ENCODE measurements around the gene SEPTIN5.

Gene SEPTIN5

DNA sequence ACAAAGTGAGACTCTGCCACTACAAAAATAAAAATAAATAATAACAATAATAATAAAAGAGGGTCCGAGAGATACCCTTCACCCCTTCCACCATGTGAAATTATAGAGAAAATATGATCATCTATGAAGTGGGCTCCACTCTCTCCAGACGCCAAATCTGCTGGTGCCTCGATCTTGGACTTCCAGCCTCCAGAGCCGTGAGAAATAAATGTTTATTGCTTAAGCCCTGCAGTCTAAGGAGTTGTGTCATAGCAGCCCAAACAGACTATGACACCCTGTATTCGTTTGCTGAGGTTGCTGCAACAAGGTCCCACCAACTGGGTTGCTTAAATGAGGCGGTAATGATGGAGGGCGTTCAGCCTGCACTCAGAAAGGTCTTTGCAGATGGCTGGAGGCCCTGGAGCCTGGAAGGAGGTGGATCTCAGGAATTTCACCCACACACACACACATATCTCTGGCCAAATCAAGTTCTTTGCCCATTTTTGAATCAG, 7.6 kb upstream of the SEPTIN5 start:
- DNase-seq: no peak

DNA sequence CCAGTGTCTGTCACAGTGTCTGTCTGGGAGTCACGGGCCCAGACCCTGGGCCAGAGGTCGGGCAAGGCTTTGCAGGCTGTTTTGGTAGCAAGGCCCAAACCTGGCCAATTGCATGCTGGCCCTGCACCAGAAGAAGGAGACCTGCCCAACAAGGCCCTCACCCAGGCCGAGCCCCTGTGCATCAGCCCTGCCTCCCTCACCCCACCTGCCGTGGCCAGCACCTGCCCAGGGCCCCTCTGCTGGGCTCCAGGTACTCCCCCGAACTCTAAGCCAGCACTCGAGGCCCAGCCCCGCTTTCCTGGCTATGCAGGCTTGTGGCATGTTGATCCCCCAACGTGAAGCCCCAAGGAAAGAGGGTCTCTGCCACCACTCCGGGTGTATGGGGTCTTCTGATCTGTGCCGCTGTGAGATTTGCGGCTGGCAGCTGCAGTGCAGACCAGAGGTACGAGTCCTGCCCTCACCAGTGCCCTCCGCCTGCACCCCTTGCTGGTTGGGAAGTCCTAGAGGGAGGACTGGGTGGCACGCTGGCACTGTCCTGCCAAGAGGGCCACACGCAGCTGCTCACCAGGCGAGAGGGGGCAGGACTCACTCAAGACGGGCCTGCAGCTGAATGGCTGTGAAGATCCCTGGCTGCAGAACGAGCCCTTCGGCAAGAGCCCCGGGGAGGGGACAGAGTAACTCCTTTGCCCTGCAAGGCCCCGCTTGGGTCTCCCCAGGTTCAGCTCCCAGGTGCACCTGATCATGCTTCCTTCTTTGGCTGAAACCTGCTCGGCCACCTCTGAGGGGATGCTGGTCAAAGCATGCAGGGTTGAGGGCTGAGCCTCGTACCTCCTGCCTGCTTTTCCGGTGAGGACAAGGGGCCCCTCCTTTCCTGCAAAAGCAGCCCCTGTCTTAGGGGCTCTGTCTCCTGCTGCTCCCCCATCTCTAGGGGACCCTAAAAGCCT, 6.7 kb upstream of the SEPTIN5 start:
- no peak for DNase-seq

DNA sequence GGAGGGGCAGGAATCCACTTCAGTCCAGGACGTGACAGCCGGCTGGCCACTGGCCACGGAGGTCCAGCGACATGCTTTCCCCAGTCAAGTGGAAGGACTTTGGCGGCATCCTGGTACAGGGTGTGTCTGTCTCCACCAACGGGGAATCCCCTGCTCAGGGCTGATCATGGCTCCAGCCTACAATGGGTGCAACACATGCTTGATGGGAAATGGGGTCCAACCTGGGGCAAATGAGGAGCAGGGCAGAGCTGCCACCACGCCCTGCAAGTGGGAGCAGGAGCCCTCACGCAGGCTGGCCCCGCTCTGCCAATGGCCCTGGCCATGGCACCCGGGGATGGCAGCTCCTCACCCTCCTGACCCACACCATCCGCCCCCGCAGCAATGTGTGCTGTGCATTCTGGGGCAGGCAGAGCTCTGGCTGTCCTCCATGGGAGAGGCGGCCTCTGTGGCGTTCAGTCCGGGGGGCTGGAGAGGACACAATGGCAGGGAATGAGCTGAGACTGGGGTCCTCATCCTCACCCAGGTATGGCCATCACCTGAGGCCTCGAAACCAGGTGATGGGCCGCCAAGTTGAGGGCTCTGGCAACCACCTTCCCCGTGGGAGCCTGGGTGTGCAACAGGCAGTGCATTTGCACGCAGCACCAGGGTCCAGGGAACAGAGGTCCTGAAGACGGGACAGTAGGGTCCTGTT, 5.8 kb upstream of the SEPTIN5 start:
- no peak for DNase-seq

DNA sequence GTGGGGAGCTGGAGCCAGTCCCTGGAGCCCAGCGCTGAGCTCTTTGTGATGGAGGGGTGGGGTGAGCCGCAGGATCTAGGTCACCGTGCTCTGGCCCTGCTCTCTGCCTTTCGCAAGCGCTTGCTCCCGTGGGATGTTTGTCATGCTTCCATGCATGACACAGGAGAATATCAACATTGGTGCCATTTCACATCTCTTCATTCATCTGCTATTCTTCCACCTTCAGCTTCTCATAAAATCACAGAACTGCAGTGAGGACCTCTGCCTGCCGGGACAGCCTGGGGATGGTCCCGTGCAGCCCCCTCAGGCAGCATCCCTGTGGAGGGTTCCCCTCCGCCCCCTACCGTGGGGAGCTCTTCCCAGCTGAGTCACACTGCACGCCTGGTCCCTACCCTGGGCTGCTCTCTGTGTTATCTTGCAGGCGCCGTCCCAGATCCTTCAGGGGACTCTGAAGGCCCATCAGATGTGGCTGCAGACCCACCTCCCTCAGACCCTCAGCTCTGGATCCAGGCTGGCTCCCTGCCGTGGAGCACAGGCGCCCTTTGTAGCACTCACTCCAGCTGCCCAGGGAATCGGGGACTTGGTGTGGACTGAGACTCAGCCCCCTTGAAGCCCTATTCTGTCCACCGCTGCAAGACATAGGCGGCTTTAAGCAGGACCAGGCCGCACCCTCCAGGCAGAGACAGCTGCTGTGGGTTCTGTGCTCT, 5.1 kb upstream of the SEPTIN5 start:
- DNase-seq: no peak

DNA sequence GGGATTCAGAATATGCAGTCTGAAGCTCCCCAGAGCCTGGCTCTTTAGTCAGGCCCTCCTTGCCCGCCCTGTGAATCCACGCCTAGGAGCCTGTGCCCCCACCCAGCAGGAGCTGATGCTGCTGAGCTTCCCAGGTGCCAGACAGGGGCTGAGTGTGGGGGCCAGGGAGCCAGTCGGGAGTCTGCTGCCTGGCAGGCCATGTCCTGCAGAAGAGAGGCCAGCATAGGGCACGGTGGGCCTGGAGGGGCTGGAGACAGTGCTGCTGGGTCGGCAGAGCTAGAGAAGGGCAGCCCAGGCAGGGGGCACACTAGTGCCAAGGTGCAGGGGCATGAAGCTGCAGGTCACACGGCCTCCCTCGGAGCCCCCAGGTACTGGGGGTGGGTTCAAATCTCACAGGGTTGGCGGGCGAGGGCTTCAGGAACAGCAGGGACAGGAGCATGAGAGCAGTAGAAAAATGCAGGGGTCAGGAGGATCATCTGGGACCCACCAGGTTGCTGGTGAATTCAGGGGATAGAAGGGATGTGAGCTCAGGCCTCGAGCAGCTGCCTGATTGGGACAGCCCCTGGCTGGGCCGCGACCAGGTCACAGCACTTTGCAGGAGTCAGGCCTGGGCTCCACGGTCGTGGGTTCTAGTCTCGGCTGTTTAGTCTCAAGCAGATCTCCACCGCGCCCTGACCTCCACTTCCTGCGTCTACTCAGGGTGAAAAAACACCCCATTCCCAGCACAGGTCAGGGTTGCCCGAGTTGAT, 4.1 kb upstream of the SEPTIN5 start:
- DNase-seq: no peak

DNA sequence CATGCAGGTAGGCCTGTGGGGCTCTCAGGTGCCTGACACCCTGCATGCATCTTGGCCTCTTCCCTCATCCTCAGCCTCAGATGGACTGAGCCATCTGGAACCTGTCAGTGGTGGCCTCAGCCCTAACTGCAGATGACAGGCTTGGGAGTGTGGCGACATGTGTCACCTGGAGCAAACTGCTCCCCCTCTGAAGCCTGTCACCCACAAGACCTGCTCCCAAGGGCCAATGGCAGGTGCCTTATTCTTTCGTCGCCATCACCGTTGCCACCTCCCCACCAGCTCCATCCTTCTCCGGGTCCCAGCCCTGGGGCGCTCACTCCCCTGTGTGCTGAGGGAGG, 3.6 kb upstream of the SEPTIN5 start:
- no peak for DNase-seq

DNA sequence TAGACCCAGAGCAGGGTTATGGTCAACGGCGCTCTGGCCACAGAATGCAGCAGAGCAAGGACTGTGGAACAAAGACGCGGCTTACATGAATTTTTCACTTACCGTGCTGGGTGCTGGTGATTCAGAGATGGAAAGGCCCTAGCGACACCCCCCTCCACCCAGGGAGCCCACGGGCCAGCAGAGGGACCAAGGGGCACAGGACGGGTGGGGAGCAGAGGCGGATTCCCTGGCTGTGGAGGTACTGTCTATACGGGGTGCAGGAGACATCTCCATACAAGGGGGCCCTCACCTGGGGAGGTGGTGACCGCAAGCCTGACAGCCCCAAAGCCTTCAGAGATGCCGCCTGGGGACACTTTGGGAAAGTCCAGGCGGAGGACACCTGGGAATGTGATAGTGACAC, 1.1 kb upstream of the SEPTIN5 start:
- DNase-seq: no peak

DNA sequence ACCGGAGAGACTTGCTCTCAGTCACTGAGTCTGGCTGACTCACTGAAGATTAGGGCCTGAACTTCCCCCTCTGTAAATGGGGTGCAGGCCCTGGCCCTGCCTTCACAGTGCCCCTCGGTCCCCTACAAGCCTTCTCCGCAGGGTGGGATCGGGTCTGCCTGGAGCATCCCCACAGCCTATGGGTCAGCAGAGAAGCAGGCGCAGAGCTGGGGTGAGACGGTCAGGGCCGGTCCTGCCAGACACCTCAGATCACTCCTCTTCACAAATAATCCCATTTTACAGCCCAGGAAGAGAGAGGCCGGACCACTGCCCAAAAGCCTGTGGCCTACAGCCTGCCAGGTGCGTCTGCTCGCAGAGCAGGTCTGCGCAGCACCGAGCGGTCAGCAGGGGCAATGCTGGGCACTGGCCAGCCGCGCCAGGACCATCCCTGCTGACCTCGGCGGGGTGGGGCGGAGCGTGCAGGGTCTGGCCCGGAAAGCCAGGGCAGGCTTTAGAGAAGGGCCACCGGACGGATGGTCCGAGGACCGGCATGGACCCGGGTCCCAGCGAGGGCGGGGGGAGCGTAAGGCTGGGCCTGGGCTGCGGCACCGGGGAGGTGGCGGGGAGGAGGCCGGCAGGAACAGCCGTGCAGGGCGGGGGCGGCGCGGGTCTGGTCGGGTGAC, 522 bp upstream of the SEPTIN5 start:
- no peak for DNase-seq

DNA sequence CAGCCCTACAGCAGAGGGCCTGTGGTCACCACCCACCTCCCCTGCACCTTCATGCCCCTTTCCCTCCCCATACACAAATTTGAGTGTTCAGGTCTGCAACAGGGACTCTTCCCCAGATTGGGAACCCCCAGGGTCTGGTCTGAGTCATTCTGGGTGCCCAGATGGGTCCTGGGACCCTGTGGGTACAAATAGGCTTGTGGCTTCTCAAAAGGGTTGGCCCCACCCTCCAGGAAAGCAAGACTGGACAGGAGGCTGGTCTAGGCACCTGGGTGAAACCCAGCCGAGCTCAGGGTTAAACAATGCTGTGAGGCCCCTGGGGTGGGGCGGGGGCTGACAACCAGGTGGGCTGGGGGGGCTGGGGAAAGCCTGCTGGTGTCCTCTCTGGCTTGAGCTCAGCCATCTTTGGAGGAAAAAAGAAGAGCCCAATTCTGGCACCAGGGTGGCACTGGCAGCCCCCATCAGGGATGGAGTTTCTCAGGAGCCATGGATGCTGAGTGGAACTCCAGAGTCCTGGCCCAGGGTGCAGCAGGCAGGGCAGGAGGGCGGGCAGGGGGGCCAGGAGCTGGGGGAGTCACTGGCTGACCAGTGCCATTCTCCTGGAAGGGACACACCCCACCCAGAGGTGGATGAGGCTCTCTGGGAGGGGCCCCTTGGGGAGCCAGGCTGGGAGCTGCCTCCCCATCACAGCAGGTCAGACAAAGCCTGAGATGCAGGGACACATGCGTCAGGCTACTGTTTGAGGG, 1.1 kb downstream of the SEPTIN5 start:
- no peak for DNase-seq

DNA sequence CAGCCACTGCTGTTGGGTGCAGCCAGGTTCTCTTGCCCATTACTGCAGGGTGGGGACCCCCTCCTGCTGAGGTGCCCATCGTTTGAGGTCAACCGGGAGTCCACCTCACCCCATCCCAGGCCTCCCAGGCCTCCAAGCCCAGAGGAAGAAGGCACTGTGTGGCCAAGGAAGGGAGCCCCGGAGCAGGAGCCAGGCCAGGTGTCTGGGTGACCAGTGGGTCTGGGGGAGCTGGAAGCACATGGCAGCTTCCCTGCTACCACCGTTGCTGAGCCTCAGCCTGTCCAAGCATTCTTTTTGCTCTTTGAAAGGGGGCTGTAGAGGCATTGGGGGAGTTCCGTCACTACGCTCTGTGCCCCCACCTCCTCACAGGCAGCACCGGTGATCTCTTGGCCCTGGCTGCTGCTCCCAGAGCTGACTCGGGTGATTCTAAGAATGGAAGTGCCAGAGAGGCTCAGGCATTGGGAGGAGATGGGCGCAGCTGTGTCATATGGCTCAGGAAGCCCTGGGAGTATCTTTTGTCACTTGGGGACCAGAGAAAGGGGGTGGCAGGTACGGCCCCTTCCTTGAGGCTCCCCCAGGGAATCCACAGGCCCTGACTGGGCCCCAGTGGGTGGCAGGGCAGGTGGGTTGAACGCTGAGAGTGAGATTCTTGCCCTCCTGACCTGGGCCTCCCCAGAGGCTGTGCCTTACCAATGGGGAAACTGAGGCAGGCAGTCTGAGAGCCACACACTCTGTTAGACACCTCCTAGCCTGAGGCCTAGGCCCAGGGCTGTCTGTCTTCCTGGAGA, 1.9 kb downstream of the SEPTIN5 start:
- DNase-seq: no peak

DNA sequence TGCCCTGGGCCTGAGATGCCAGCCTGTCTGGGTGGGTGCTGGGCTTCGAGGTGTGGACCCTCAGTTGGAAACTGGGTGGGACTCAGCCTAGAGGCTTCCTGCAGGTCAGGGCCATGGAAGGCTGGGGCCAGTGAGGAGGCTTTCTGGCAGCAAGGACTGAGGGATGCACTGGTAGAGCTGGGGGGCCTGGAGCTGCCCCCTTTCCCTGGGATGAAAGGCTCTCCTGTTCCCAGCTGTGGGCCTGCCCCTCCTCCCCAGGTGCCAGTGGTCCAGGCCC, 2.5 kb downstream of the SEPTIN5 start:
- DNase-seq: no peak

DNA sequence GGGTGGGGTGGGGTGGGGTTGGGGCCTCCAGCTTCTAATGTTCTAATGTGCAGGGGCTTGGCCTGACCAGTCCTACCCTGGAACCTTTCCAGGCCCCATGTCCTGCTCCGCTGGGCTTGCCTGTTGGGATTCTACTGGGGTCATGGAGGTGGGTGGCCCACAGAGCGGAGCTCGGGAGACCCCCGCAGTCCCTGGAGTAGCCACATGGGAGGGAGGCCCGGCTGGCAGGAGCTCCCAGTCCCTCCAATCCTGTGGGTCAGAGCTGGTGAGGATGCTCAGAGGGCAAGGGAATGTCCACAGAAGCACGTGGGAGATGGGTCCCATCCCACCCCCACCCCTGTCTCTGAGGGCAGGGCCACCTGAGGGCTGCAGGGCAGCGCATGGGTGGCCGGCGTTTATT, 2.9 kb downstream of the SEPTIN5 start:
- DNase-seq: no peak

DNA sequence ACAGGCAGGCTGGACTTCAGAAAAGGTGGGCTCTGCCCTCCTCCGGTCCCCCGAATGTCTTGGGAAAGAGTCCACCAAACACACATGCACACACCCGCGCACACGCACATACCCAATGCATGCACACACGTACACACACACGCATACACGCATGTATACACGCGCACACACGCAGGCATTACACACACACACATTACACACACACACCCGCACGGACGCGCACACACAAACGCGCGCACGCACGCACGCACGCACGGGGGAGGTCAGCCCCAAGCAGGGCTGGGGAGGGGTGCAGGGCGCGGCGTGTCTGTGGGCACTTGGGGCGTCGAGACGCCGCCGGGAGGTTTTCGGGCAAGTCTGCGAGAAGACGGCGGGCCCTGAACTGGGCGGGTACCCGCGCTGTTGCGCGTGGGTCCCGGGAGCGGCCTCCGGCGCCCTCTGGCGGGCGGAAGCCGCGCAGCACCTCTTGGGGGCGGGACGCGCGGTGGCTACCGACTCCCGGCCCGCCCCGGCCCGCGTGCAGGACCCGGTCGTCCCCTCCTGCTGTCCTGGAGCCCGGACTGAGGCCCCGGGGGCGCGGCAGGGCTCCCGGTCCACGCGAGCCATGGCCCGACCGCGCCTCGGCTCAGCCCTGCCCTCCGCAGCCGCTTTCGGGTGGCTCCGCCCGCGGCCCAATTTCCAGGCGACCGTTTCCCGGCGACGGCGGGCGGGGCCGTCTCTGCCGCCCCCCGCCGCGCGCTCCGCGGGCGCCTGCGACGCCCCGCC, 3.6 kb downstream of the SEPTIN5 start:
- no peak for DNase-seq

DNA sequence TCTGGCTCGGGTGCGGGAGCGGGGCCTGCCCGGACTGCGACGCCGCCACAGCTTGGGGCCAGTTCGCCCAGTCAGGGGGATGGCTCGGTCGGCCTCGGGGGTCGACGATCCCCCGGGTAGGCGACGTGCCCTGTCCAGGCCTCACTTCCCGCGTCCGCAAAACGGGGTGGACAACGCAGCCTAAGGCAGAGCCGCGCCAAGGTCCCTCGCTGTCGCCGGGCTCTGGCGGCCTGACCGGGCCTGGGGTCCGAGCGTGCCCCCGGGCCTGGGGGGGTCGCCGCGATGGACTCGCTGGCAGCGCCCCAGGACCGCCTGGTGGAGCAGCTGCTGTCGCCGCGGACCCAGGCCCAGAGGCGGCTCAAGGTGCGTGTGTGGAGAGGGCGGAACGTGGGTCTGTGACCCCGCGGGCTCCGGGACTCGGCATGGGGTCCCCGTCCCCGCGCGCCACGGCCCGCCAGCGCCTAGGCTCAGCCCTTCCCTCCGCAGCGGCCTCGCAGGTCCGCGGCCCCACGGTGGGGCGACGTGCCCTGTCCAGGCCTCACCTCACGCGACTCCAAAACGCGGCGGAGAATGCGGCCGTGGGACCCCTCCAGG, 4.2 kb downstream of the SEPTIN5 start:
- DNase-seq: no peak

DNA sequence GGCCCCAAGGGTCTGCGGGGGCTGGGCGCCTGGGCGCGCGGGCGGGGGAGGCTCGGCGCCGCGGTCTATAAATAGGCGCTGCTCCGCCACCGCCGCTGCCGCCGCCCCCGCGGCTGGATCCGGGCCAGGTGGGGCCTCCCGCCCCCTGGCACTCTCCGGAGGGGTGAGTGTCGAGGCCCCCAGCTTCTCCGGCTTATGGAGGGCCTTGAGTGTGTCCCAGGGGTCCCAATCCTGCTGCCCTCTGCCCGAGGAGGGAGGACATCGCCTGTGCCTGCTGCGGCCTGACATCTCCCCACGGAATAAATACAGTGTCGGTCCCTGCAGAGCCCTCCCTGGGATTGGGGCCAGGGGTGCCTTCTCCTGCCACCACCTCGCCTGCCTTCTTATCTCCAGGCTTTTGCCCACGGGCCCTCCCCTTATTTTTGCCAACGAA, 4.8 kb downstream of the SEPTIN5 start:
- DNase-seq: no peak

DNA sequence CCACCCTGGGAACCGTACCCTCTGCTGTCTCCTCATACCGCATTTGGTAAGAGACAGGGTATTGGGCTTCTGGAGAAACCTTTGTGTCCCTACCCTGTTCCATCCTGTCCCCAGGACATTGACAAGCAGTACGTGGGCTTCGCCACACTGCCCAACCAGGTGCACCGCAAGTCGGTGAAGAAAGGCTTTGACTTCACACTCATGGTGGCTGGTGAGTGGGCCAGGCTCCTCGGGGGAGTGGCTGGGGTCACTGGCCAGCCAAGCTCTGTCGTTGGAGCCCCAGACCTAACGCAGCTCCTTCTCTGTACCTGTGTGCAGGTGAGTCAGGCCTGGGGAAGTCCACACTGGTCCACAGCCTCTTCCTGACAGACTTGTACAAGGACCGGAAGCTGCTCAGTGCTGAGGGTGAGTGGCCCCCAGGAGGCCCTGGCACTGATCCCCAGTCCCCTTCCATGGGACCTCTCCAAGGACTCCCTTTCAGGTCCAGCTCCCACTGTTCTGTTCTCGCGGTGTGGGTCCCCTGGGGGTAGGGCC, 5.3 kb downstream of the SEPTIN5 start:
- DNase-seq: no peak

DNA sequence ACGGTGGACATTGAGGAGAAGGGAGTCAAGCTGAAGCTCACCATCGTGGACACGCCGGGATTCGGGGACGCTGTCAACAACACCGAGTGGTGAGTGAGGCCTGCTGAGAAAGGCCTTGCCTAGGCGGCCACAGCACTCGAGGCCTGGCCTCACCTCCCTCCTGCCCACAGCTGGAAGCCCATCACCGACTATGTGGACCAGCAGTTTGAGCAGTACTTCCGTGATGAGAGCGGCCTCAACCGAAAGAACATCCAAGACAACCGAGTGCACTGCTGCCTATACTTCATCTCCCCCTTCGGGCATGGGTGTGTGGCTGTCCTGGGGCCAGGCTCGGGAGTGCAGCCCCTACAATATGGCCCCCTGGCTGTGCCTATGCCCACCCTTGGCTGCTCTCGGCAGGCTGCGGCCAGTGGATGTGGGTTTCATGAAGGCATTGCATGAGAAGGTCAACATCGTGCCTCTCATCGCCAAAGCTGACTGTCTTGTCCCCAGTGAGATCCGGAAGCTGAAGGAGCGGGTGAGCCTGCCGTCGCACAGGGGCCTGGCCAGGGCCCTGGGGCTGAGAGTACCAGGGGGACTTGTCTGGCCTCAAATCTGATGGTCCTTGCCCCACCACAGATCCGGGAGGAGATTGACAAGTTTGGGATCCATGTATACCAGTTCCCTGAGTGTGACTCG, 6.0 kb downstream of the SEPTIN5 start:
- no peak for DNase-seq

DNA sequence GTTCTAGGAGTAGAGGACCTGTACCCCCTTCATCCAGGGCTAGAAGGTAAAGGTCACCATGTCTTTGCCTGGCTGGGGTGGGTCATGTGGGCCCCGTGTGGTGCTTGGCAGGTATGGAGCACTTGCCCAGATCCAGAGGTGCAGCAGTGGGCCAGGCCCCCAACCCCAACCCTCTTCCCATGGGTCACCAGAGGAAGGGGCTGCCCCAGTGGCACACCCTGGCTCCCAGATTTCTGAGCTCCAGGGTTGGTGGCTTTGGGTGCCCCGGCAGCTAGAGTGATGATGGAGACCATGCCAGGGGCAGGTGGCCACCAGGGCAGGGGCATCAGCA, 6.7 kb downstream of the SEPTIN5 start:
- no peak for DNase-seq
